AG09319 (cell line): ENCODE results near the gene PTPN7.

ENCODE experiments used
- DNase-seq: peaks from one replicate; pipeline ENCODE4 v3.0.0-alpha.2; 2010; ENCODE audit warnings: low read depth; ENCODE audit errors: extremely low read depth
- CTCF ChIP-seq: IDR thresholded peaks from 2 replicates; pipeline ENCODE4 v1.5.1; 2011; ENCODE audit warnings: low read depth, mild to moderate bottlenecking, inconsistent platforms, low read length, moderate library complexity

PTPN7 gene

GRCh38 chr1:202202500-202203168 is 42.2 kb upstream of the PTPN7 start:
- DNase-seq, result no peak
- no peak for TF ChIP-seq CTCF

- no peak for DNase-seq
- TF ChIP-seq CTCF, result no peak
Measured at GRCh38 chr1:202201971-202202370, 41.6 kb upstream of the PTPN7 start.

- no peak for DNase-seq
- no peak for TF ChIP-seq CTCF
Measured at GRCh38 chr1:202201266-202201665, 40.9 kb upstream of the PTPN7 start.

DNA sequence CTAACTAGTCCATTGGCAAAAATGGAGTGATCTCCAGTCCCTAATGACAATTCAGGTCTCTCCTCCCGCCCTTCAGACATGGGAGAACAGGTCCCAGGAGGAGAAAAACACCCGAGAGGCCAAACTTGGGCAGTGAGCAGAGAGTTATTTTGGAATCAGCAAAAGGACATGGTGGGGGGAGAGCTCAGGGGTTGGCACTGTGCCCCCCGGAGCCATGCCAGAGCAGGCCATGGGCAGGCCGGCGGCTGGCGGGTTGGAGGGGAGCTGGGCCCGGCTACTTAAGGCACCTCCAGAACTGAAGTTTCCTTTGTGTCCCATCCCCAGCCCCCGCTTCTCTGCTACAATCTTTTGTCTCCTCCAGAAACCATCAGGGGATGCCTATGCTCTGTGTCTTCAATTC is 40.3 kb upstream of the PTPN7 start:
- no peak for TF ChIP-seq CTCF
- DNase-seq, result no peak

DNA sequence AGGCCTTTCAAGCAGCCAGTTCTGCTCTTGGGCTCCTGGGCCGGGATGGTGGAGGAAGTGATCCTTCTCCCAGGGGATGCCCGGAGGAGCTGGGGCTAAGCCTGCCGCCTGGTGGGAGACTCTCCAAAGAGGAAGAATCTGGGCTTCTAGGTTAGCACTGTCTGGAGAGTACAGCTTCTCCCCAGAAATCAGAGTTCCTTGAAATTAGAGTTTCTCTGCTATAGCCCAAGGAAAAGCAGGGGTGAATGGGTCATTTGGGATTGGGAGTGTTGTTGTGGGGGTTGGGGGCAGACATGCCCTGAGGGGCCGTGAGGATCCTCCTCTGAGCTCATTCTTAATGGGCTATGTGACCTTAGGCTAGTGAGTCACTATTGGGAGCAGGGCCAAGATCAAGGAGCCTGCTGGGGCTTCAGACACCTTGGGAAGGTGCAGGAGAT is 39.7 kb upstream of the PTPN7 start:
- TF ChIP-seq CTCF, result no peak

DNA sequence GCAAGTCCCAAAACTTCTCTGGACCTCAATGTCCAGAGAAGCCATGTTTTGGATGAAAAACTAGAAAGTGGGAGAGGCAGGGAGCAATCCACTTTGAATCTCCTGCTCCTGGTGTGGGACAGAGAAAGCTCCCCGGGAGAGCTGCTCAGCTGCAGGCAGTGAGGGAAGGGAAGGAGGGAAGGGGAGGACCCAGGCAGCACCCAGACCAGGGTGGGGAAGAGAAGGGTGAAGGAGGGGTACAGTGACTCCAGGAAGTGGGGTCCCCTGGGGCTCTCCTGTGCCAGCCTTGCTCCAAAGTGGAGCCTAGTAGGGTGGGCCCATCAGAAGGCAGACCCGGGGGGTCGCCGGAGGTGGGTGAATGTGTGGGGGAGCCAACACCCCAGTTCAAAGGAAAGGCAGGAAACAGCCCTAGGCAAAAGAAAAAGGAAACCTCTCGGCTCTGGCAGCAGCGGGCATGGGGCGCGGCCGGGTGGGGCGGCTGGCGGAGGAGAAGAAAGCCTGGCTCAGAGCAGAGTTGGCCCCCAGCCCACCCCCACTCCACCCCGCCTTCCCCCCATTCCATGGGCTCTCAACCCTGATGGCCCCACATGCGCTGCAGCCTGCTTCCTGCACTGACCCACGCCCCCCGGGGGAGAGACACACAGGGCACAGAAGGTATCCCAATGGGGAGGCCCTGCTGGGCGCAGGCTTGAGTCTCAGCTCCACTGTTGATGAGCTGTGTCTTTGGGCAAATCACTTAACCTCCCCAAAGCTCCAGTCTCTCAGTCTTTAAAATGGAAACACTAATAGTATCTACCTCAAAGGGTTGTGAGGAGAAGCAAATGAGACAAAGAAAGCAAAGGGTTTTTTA is 38.9 kb upstream of the PTPN7 start:
- DNase-seq, result no peak
- no peak for TF ChIP-seq CTCF

More for the DNA sequence above, 39.7 kb upstream of the PTPN7 start:
- DNase-seq, result no peak

DNA sequence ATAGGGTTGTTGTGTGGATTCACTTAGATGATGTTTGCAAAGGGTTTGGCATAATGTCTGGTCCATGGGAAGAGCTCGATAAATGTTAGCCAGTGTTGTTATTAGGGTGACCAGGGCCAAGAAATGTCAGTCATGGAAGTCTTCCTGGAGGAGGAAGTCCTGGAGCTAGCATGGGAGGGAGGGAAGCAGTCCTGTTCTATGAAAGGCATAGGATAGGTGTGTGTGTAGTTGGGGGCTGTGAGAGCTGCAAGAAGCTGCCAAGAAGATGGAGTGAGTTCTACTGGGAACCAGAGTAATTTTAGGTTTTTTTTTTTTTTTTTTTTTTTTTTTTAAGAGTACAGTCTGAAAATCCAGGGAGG is 37.9 kb upstream of the PTPN7 start:
- no peak for TF ChIP-seq CTCF
- no peak for DNase-seq
